Measurements from ENCODE around the gene ERG. TPM values are rescaled to one million over a fixed set of nuclear protein-coding genes. Genes with fewer than 3 reads are reported as not detected.

Gene ERG
- total RNA-seq, 3 donors from 2014 or later: 4.0 to 8.4 (median 4.3) TPM

GRCh38 chr21:38365521-38365920 is 132.8 kb downstream of the ERG start:
- intact Hi-C loops (cut with DNase I, micrococcal nuclease): no loop called here
- H3K9me3 ChIP-seq: no peaks in the 10 kb centered on the region
- no peak overlapping the region for H3K4me3 ChIP-seq
- ATAC-seq (no peak), DNase-seq (no peak)
- H3K36me3 ChIP-seq (ENCODE audit: low read depth): no peaks in the 10 kb centered on the region
- no peaks in the 10 kb centered on the region for H3K4me1 ChIP-seq (ENCODE audit: low read depth)
- TF ChIP-seq CTCF (IDR thresholded peaks at IDR 0.05): no peak

GRCh38 chr21:38363693-38364092 is 134.6 kb downstream of the ERG start:
- Histone ChIP-seq H3K36me3 (ENCODE audit: low read depth) (no peaks in the 10 kb centered on the region), H3K4me3 (no peak overlapping the region), H3K9me3 (no peaks in the 10 kb centered on the region), H3K4me1 (ENCODE audit: low read depth) (no peaks in the 10 kb centered on the region)
- ATAC-seq: no peak
- no peak for TF ChIP-seq CTCF (IDR thresholded peaks at IDR 0.05)
- intact Hi-C loops (cut with DNase I, micrococcal nuclease): no loop called here
- no peak for DNase-seq

GRCh38 chr21:38361324-38361723 is 137.0 kb downstream of the ERG start:
- no peak for TF ChIP-seq CTCF (IDR thresholded peaks at IDR 0.05)
- Histone ChIP-seq H3K36me3 (ENCODE audit: low read depth) (no peaks in the 10 kb centered on the region), H3K9me3 (no peaks in the 10 kb centered on the region), H3K4me3 (no peak overlapping the region), H3K4me1 (ENCODE audit: low read depth) (no peaks in the 10 kb centered on the region)
- intact Hi-C loops (cut with DNase I, micrococcal nuclease): no loop called here
- DNase-seq (no peak), ATAC-seq (no peak)

GRCh38 chr21:38359835-38360234 is 138.4 kb downstream of the ERG start:
- H3K9me3 ChIP-seq: no peaks in the 10 kb centered on the region
- intact Hi-C loops (cut with DNase I, micrococcal nuclease): loop anchor here (5.0 to 10.0 kb wide), 2 partner anchors 143 to 195 kb away; no protein-coding TSS in a partner anchor
- no peak for DNase-seq
- H3K36me3 ChIP-seq (ENCODE audit: low read depth): no peaks in the 10 kb centered on the region
- ATAC-seq: no peak
- H3K4me3 ChIP-seq: no peak overlapping the region
- no peaks in the 10 kb centered on the region for H3K4me1 ChIP-seq (ENCODE audit: low read depth)
- no peak for TF ChIP-seq CTCF (IDR thresholded peaks at IDR 0.05)

- intact Hi-C loops (cut with DNase I, micrococcal nuclease): loop anchor here (5.0 to 10.0 kb wide), 2 partner anchors 142 to 194 kb away; no protein-coding TSS in a partner anchor
- Histone ChIP-seq H3K36me3 (ENCODE audit: low read depth) (no peaks in the 10 kb centered on the region), H3K9me3 (no peaks in the 10 kb centered on the region), H3K4me3 (no peak overlapping the region), H3K4me1 (ENCODE audit: low read depth) (no peaks in the 10 kb centered on the region)
- ATAC-seq (no peak), DNase-seq (no peak)
- no peak for TF ChIP-seq CTCF (IDR thresholded peaks at IDR 0.05)
Measured at GRCh38 chr21:38359090-38359489, 139.2 kb downstream of the ERG start.

GRCh38 chr21:38358666-38359065 is 139.6 kb downstream of the ERG start:
- intact Hi-C loops (cut with DNase I, micrococcal nuclease): loop anchor here (5.0 to 10.0 kb wide), 2 partner anchors 141 to 194 kb away; no protein-coding TSS in a partner anchor
- no peaks in the 10 kb centered on the region for H3K4me1 ChIP-seq (ENCODE audit: low read depth)
- H3K36me3 ChIP-seq (ENCODE audit: low read depth): no peaks in the 10 kb centered on the region
- ATAC-seq (no peak), DNase-seq (no peak)
- TF ChIP-seq CTCF (IDR thresholded peaks at IDR 0.05): no peak
- no peaks in the 10 kb centered on the region for H3K9me3 ChIP-seq
- no peak overlapping the region for H3K4me3 ChIP-seq

All from mucosa of descending colon (tissue), 3 donors.